AG10803 (cell line): ENCODE results near the gene SMYD4.
A peak's percentile ranks its signal among the peaks of the same experiment; 100 is the strongest.

Experiments
- DNase-seq: peaks from one replicate; pipeline ENCODE4 v3.0.0; 2010; ENCODE audit warnings: low read depth
- H3K4me3 ChIP-seq: 2 replicates; pipeline ENCODE4 v1.5.1; 2011; ENCODE audit warnings: mild to moderate bottlenecking, low read length, control low read depth
- TF ChIP-seq, protein P1 (sequence below): conservative IDR thresholded peaks from 2 replicates; pipeline ENCODE4 v1.5.1; 2011; ENCODE audit warnings: mild to moderate bottlenecking, low read length, control low read depth, inconsistent platforms

Gene SMYD4, protein sequence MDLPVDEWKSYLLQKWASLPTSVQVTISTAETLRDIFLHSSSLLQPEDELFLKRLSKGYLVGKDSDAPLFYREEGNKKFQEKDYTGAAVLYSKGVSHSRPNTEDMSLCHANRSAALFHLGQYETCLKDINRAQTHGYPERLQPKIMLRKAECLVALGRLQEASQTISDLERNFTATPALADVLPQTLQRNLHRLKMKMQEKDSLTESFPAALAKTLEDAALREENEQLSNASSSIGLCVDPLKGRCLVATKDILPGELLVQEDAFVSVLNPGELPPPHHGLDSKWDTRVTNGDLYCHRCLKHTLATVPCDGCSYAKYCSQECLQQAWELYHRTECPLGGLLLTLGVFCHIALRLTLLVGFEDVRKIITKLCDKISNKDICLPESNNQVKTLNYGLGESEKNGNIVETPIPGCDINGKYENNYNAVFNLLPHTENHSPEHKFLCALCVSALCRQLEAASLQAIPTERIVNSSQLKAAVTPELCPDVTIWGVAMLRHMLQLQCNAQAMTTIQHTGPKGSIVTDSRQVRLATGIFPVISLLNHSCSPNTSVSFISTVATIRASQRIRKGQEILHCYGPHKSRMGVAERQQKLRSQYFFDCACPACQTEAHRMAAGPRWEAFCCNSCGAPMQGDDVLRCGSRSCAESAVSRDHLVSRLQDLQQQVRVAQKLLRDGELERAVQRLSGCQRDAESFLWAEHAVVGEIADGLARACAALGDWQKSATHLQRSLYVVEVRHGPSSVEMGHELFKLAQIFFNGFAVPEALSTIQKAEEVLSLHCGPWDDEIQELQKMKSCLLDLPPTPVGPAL

DNA sequence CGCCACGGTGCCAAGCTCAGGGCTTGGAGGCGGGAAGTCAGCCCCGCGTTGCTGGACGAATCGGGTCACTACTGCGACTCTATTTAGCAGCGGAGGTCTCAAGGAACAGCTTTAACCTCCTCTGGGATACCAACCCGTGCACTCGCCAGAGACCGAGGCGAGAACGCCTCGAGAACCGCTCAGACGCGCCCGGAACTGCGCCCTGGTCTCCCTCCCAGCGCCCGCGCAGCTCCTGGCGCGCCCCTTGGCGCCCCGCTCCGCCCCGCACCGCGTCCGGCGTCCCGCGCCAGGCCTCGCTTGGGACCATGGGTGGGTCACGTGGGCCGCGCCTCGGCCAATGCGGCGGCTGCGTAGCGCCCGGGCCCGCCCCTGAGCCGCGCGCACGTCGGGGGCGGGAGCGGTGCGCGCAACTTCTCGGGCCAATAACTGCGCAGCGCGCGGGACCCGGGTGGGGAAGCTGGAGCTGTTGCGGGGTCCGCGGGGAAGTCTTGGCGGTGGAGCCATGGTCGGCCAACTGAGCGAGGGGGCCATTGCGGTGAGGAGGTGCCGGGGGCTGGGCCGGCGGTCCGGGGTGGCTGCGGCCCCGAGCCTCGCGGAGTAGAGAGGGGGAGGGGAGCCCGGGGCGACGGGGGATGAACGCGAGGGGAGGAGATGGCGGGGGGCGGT is at the start of gene SMYD4, which contains the start of gene RPA1:
TSS of gene SMYD4 (minus strand) at position 311 of the 666 bp plus-strand sequence. CDS start 1,908 bp downstream, outside the sequence.
TSS of gene RPA1 (plus strand) at position 414 of the 666 bp plus-strand sequence. CDS start at position 503, 89 bp downstream.
- TF ChIP-seq, protein P1, sequence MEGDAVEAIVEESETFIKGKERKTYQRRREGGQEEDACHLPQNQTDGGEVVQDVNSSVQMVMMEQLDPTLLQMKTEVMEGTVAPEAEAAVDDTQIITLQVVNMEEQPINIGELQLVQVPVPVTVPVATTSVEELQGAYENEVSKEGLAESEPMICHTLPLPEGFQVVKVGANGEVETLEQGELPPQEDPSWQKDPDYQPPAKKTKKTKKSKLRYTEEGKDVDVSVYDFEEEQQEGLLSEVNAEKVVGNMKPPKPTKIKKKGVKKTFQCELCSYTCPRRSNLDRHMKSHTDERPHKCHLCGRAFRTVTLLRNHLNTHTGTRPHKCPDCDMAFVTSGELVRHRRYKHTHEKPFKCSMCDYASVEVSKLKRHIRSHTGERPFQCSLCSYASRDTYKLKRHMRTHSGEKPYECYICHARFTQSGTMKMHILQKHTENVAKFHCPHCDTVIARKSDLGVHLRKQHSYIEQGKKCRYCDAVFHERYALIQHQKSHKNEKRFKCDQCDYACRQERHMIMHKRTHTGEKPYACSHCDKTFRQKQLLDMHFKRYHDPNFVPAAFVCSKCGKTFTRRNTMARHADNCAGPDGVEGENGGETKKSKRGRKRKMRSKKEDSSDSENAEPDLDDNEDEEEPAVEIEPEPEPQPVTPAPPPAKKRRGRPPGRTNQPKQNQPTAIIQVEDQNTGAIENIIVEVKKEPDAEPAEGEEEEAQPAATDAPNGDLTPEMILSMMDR, result no peak
- DNase-seq, result peak; percentile 82
- H3K4me3 ChIP-seq, result peak within 1 kb of the TSS; percentile 91

DNA sequence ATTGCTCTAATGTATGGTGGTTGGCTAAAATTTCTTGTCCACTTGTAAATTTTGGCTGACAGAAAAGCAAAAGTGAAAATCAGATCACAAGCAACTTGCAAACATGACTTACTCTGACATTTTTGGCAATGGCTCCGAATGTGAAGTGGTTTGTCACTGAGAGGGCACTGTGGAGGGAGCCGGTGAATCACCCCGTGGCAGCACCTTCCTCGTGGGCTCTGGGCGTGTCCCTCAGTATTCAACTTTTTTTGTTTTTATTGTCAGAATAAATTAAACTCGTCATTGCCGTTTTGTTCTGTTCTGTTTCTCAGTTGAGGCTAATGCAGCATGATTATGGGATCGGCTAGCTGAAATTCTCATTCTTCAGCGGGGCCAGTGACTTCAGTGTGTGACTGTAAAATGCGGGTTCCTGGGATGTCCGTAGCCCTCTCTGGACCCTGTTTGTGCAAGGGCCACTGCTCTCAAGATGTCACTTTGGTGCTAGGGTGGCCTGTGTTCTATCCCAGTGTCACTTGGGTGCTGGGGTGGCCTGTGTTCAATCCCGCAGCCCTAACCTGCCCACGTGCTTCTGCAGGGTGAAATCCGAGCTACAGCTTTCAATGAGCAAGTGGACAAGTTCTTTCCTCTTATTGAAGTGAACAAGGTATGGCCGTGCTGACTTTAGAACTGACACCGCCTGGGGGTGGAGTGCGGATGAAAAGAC is 48.9 kb upstream of the SMYD4 start:
- no peak overlapping the region for H3K4me3 ChIP-seq
- TF ChIP-seq, protein P1, result no peak
- peak; percentile 11 for DNase-seq

DNA sequence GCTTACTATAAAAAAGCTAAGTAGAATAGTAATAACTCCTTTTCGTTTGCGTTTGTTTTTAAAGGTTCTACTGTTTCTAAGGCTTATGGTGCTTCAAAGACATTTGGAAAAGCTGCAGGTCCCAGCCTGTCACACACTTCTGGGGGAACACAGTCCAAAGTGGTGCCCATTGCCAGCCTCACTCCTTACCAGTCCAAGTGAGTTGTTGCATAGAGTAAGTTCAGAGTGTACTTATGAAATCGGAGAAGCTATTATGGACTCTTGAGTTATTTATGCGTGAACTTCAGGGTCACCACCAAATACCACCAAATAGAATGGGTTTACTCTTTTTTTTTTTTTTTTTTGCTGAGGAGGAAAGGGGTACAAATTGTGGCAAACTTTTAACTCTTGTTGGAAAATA is 45.9 kb upstream of the SMYD4 start:
- TF ChIP-seq, protein P1, result no peak
- no peak overlapping the region for H3K4me3 ChIP-seq
- no peak for DNase-seq

DNA sequence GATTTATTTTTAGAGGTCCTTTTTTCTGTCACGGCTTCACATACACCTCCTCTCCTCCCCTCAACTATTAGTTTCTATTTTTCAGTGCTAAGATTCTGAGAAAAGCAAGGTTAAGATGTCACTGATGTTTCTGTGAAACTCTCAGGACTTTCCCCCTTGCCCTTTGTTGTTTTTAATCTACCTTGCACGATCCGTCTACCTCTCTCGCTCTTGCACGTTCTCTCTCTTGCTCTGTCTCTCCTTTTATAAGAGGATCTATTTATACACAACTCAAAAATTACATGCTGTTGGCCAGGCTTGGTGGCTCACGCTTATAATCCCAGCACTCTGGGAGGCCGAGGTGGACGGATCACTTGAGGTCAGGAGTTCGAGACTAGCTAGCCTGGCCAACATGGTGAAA is 43.7 kb upstream of the SMYD4 start:
- DNase-seq, result no peak
- TF ChIP-seq, protein P1, result no peak
- H3K4me3 ChIP-seq, result no peak overlapping the region

DNA sequence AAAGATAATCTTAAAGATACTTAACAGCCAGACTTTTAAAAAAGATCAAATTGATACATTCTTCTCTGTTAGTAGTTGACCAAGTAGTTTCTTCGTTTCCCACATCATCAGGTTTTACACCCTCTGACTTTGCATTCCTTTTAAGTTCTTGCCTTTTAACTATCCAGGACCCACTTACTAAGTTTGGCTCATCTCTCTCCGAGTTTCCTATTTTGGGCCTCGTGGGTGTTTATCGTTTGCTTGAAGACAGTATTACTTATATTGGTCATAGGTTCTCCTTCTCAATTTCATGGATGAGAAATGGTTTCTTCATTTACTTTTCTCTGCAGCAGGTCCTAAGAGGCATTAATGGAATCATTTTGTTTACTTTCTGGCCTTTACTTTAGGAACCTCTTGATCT is 43.3 kb upstream of the SMYD4 start:
- TF ChIP-seq, protein P1, result no peak
- no peak overlapping the region for H3K4me3 ChIP-seq
- DNase-seq, result no peak

DNA sequence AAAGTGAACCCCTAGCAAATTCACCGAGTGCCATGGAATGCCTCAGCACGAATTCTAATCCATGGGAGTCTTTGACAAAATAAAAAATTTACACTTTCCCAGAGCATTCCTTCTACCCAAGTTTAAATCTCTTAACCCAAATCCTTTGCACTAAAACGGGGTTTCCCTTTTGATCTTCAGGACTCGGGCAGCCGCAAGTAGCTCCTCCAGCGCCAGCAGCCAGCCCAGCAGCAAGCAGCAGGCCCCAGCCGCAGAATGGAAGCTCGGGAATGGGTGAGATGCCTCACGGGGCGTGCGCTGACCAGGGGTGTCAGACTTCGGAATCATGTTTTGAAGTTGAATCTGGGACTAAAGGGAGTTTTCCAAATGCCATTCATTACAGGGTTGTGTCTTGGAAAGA is 42.6 kb upstream of the SMYD4 start:
- no peak for DNase-seq
- TF ChIP-seq, protein P1, result no peak
- H3K4me3 ChIP-seq, result no peak overlapping the region
